Cardiac muscle cell (in vitro differentiated cells and primary cell): ENCODE results near the gene FNDC3B. TPM values are rescaled to one million over a fixed set of nuclear protein-coding genes. Genes with fewer than 3 reads are reported as not detected.

Source experiments
- DNase-seq, 2 donors: peaks; one replicate each; pipeline versions ENCODE4 v3.0.0 to v3.0.0-alpha.2; 2010 to 2017; ENCODE audit warnings: low read depth in 1 of 2, low spot score in 1 of 2
- H3K27ac ChIP-seq: fragments of 200-600 bp; sonication (generic); 2 replicates; pipeline ENCODE4 v1.5.1; 2016
- H3K27me3 ChIP-seq: fragments of 200-600 bp; sonication (generic); 2 replicates; pipeline ENCODE4 v1.6.0; 2016; ENCODE audit warnings: control low read depth
- H3K36me3 ChIP-seq: fragments of 200-600 bp; sonication (generic); 2 replicates; pipeline ENCODE4 v1.5.1; 2016; ENCODE audit warnings: control low read depth
- H3K4me1 ChIP-seq: fragments of 200-600 bp; sonication (generic); 2 replicates; pipeline ENCODE4 v1.8.1; 2017; ENCODE audit warnings: low read depth, mild to moderate bottlenecking, mixed run types
- H3K4me3 ChIP-seq: fragments of 200-600 bp; sonication (generic); 2 replicates; pipeline ENCODE4 v1.5.1; 2016; ENCODE audit warnings: mild to moderate bottlenecking
- H3K9me3 ChIP-seq: fragments of 200-600 bp; sonication (generic); 2 replicates; pipeline ENCODE4 v1.5.1; 2017; ENCODE audit warnings: low read depth, mild to moderate bottlenecking, control low read depth
- CTCF ChIP-seq: IDR thresholded peaks from 2 replicates; pipeline ENCODE4 v1.5.1; 2012; ENCODE audit warnings: low read depth, mild to moderate bottlenecking, low read length
- polyA plus RNA-seq: library from polyadenylated mRNA; unstranded; fragments of >200 nt; fragmentation: Nextera tagmentation; extraction: Ambion mirVana; gene quantifications from 2 replicates; pipeline ENCODE4 v1.2.1, GENCODE V29; 2016
- total RNA-seq: library from RNA; depleted of rRNA; stranded (reverse); fragments of >200 nt; gene quantifications from 2 replicates; pipeline ENCODE4 v1.2.3, GENCODE V29; 2016

The FNDC3B gene
- total and polyA plus RNA-seq, 2 experiments from 2014 or later: 55.2 to 62.3 TPM

GRCh38 chr3:172132159-172132586, 92.8 kb downstream of the FNDC3B start:
- H3K4me1 ChIP-seq: no peaks in the 10 kb centered on the region
- H3K36me3 ChIP-seq: no peaks in the 10 kb centered on the region
- no peak for DNase-seq
- H3K27ac ChIP-seq: no peak overlapping the region
- TF ChIP-seq CTCF: no peak
- no peak overlapping the region for H3K4me3 ChIP-seq
- no peaks in the 10 kb centered on the region for H3K27me3 ChIP-seq
- no peaks in the 10 kb centered on the region for H3K9me3 ChIP-seq

- Histone ChIP-seq H3K9me3 (no peaks in the 10 kb centered on the region), H3K4me3 (no peak overlapping the region), H3K27ac (no peak overlapping the region), H3K27me3 (no peaks in the 10 kb centered on the region), H3K4me1 (peaks cover 5% of the 10 kb centered on the region), H3K36me3 (no peaks in the 10 kb centered on the region)
- DNase-seq: no peak
- TF ChIP-seq CTCF: no peak
These were observed 93.4 kb downstream of the FNDC3B start for GRCh38 chr3:172132721-172133311.

GRCh38 chr3:172133838-172134237, 94.5 kb downstream of the FNDC3B start:
- Histone ChIP-seq H3K36me3 (no peaks in the 10 kb centered on the region), H3K27ac (no peak overlapping the region), H3K4me3 (no peak overlapping the region), H3K27me3 (no peaks in the 10 kb centered on the region), H3K9me3 (no peaks in the 10 kb centered on the region), H3K4me1 (peaks cover 15% of the 10 kb centered on the region)
- no peak for DNase-seq
- TF ChIP-seq CTCF: no peak

GRCh38 chr3:172134352-172134751, 95.0 kb downstream of the FNDC3B start:
- peaks cover 20% of the 10 kb centered on the region for H3K4me1 ChIP-seq
- no peaks in the 10 kb centered on the region for H3K27me3 ChIP-seq
- no peak for DNase-seq
- no peak overlapping the region for H3K4me3 ChIP-seq
- TF ChIP-seq CTCF: no peak
- H3K36me3 ChIP-seq: no peaks in the 10 kb centered on the region
- H3K27ac ChIP-seq: no peak overlapping the region
- no peaks in the 10 kb centered on the region for H3K9me3 ChIP-seq

- peak in 1 of 2 donors; percentile 34 for DNase-seq
- H3K27ac ChIP-seq: no peak overlapping the region
- H3K4me3 ChIP-seq: no peak overlapping the region
- no peaks in the 10 kb centered on the region for H3K27me3 ChIP-seq
- no peak for TF ChIP-seq CTCF
- H3K36me3 ChIP-seq: no peaks in the 10 kb centered on the region
- no peaks in the 10 kb centered on the region for H3K9me3 ChIP-seq
- H3K4me1 ChIP-seq: peaks cover 28% of the 10 kb centered on the region
These were observed 95.8 kb downstream of the FNDC3B start for GRCh38 chr3:172135185-172135584.

GRCh38 chr3:172135820-172136219, 96.4 kb downstream of the FNDC3B start:
- no peak overlapping the region for H3K4me3 ChIP-seq
- H3K9me3 ChIP-seq: no peaks in the 10 kb centered on the region
- H3K27me3 ChIP-seq: no peaks in the 10 kb centered on the region
- peaks cover 34% of the 10 kb centered on the region for H3K4me1 ChIP-seq
- DNase-seq: peak in 1 of 2 donors; percentile 79
- no peak for TF ChIP-seq CTCF
- H3K36me3 ChIP-seq: no peaks in the 10 kb centered on the region
- H3K27ac ChIP-seq: no peak overlapping the region
